Caco-2 (cell line): ENCODE measurements around the gene KIAA1671. TPM values are rescaled to one million over a fixed set of nuclear protein-coding genes. Genes with fewer than 3 reads are reported as not detected.

Experiments used
- BruUV-seq: library from RNA; stranded (reverse); fragments of 400-500 nt; replicated peaks from 2 replicates; lab custom pipeline; 2021; lab: Mats Ljungman, UMichigan
- CTCF ChIA-PET: fragments of 300-600 bp; sonication (Branson Sonifier 250); formaldehyde crosslinking; loops from one replicate; lab custom pipeline; 2022; ENCODE audit warnings: antibody characterized with exemption; lab: Charles Lee
- POLR2A ChIA-PET: fragments of 300-600 bp; sonication (Branson Sonifier 250); formaldehyde crosslinking; loops from one replicate; lab custom pipeline; 2022; ENCODE audit warnings: antibody characterized with exemption; lab: Charles Lee
- DNase-seq, 2 experiments: peaks; one replicate each; pipeline versions ENCODE4 v3.0.0 to v3.0.0-alpha.2; 2020 to 2022
- H3K27me3 ChIP-seq: replicated peaks from 2 replicates; pipeline ENCODE4 v1.6.0; 2011; ENCODE audit warnings: low read length; ENCODE audit not compliant: control insufficient read depth, insufficient read depth
- H3K36me3 ChIP-seq: 2 replicates; pipeline ENCODE4 v1.5.1; 2011; ENCODE audit warnings: low read length; ENCODE audit not compliant: control insufficient read depth, insufficient read depth
- H3K4me1 ChIP-seq: fragments of 250-450 bp; sonication (Bioruptor Pico); 2 replicates; pipeline ENCODE4 v1.5.1; 2020; ENCODE audit warnings: mild to moderate bottlenecking
- H3K4me3 ChIP-seq: 2 replicates; pipeline ENCODE4 v1.5.1; 2011; ENCODE audit warnings: low read depth, mild to moderate bottlenecking, control low read depth, low read length
- H3K9me3 ChIP-seq: fragments of 250-450 bp; sonication (Bioruptor Pico); 2 replicates; pipeline ENCODE4 v1.5.1; 2020; ENCODE audit warnings: mild to moderate bottlenecking, moderate library complexity
- H3K27ac Mint-ChIP-seq: one replicate; pipeline ENCODE4 v1.8.0; 2022; ENCODE audit warnings: mixed read lengths; ENCODE audit not compliant: unreplicated experiment
- H3K27me3 Mint-ChIP-seq: one replicate; pipeline ENCODE4 v1.8.0; 2022; ENCODE audit warnings: mixed read lengths; ENCODE audit not compliant: insufficient read depth, unreplicated experiment
- H3K36me3 Mint-ChIP-seq: one replicate; pipeline ENCODE4 v1.8.0; 2022; ENCODE audit warnings: mild to moderate bottlenecking, mixed read lengths; ENCODE audit not compliant: insufficient read depth, unreplicated experiment
- H3K4me1 Mint-ChIP-seq: one replicate; pipeline ENCODE4 v1.8.0; 2022; ENCODE audit warnings: low read depth, mixed read lengths; ENCODE audit not compliant: unreplicated experiment
- H3K4me3 Mint-ChIP-seq: one replicate; pipeline ENCODE4 v1.8.0; 2022; ENCODE audit warnings: mild to moderate bottlenecking, moderate library complexity, mixed read lengths; ENCODE audit not compliant: unreplicated experiment
- H3K9me3 Mint-ChIP-seq: one replicate; pipeline ENCODE4 v1.8.0; 2022; ENCODE audit warnings: mixed read lengths; ENCODE audit not compliant: unreplicated experiment
- intact Hi-C: fragments of 100-400 bp; cut with micrococcal nuclease; formaldehyde crosslinking; loops from one replicate; pipeline ENCODE4 v1.10.0; 2022; ENCODE audit not compliant: unreplicated experiment
- total RNA-seq: library from RNA; stranded (reverse); gene quantifications from 2 replicates; pipeline ENCODE4 v1.2.3, GENCODE V29; 2022
- TF ChIP-seq, protein P1 (sequence below), 2 experiments: fragments of 200-600 bp in 1 of 2; IDR thresholded peaks; 1 replicate in 1 of 2; 2 replicates in 1 of 2; pipeline versions ENCODE4 v1.5.1 to v1.8.0; 2011 to 2022; ENCODE audit warnings: antibody characterized with exemption in 1 of 2, control low read depth in 1 of 2, inconsistent platforms in 1 of 2, low read depth in 1 of 2, low read length in 1 of 2, mild to moderate bottlenecking in 1 of 2, moderate library complexity in 1 of 2; ENCODE audit not compliant: insufficient read depth in 1 of 2, severe bottlenecking in 1 of 2, unreplicated experiment in 1 of 2

Gene KIAA1671
- total RNA-seq, 1 experiment from 2014 or later = 28.6 TPM

- TF ChIP-seq, protein P1, sequence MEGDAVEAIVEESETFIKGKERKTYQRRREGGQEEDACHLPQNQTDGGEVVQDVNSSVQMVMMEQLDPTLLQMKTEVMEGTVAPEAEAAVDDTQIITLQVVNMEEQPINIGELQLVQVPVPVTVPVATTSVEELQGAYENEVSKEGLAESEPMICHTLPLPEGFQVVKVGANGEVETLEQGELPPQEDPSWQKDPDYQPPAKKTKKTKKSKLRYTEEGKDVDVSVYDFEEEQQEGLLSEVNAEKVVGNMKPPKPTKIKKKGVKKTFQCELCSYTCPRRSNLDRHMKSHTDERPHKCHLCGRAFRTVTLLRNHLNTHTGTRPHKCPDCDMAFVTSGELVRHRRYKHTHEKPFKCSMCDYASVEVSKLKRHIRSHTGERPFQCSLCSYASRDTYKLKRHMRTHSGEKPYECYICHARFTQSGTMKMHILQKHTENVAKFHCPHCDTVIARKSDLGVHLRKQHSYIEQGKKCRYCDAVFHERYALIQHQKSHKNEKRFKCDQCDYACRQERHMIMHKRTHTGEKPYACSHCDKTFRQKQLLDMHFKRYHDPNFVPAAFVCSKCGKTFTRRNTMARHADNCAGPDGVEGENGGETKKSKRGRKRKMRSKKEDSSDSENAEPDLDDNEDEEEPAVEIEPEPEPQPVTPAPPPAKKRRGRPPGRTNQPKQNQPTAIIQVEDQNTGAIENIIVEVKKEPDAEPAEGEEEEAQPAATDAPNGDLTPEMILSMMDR (IDR thresholded peaks at IDR 0.05; ENCODE audit: insufficient read depth in 1 of 2, low read depth in 1 of 2, low read length in 1 of 2, severe bottlenecking in 1 of 2, unreplicated experiment in 1 of 2) = no peak
- Mint-ChIP-seq H3K9me3 (no peaks in the 10 kb centered on the region), H3K27me3 (no peaks in the 10 kb centered on the region), H3K36me3 (peaks cover 23% of the 10 kb centered on the region), H3K4me1 (peaks cover 19% of the 10 kb centered on the region), H3K27ac (no peak overlapping the region), H3K4me3 (no peak overlapping the region)
- intact Hi-C loops = no loop called here
- CTCF ChIA-PET = no interaction called here
- DNase-seq = no peak
- Histone ChIP-seq H3K27me3 (no peaks in the 10 kb centered on the region), H3K4me1 (peaks cover 20% of the 10 kb centered on the region), H3K36me3 (peaks cover 1% of the 10 kb centered on the region; the same call in 1 of the 2 replicates), H3K9me3 (no peaks in the 10 kb centered on the region), H3K4me3 (no peak overlapping the region)
- BruUV-seq = no TSS peak
- POLR2A ChIA-PET = interaction anchor here (0.6 kb wide), 1 partner anchor 70 kb away, joined by 3 read pairs; no protein-coding TSS in a partner anchor
These were observed 78.1 kb downstream of the KIAA1671 start for GRCh38 chr22:25030636-25031035.

DNA sequence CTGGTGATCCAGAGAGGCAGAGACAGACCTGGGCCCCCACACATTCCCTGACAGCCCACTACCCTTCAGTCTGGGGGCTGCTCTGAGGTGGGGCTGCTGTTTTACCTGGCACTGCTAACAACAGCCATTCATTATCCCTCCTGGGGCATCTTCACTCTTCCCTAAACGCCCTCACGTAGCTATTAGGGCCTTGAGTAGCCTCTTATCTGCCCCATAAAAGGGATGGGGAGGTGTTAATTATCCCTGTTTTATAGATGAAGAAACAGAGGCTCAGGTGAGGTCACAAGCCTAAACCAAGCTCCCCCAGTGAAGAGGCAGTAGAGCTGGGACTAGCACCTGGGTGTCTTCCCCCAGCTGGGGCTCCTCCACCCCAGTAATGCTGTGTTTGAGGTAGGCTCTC is 79.5 kb downstream of the KIAA1671 start:
- Mint-ChIP-seq H3K4me3 (no peak overlapping the region), H3K4me1 (peaks cover 4% of the 10 kb centered on the region), H3K36me3 (peaks cover 25% of the 10 kb centered on the region), H3K27me3 (no peaks in the 10 kb centered on the region), H3K27ac (no peak overlapping the region), H3K9me3 (no peaks in the 10 kb centered on the region)
- no TSS peak for BruUV-seq
- TF ChIP-seq, protein P1 (IDR thresholded peaks at IDR 0.05; ENCODE audit: insufficient read depth in 1 of 2, low read depth in 1 of 2, low read length in 1 of 2, severe bottlenecking in 1 of 2, unreplicated experiment in 1 of 2) = no peak
- no peaks in the 10 kb centered on the region for H3K27me3 ChIP-seq
- H3K4me3 ChIP-seq = no peak overlapping the region
- ChIA-PET CTCF (no interaction called here), POLR2A (no interaction called here)
- no peaks in the 10 kb centered on the region for H3K9me3 ChIP-seq
- H3K4me1 ChIP-seq = peaks cover 6% of the 10 kb centered on the region; the same call in 1 of the 2 replicates
- H3K36me3 ChIP-seq = peaks cover 1% of the 10 kb centered on the region; the same call in 1 of the 2 replicates
- intact Hi-C loops = no loop called here
- DNase-seq = no peak

- no peaks in the 10 kb centered on the region; the same call in none of the 2 replicates for H3K36me3 ChIP-seq
- CTCF ChIA-PET = interaction anchor here (0.7 kb wide), 1 partner anchor 306 kb away, joined by 4 read pairs; no protein-coding TSS in a partner anchor
- POLR2A ChIA-PET = no interaction called here
These were observed 83.2 kb downstream of the KIAA1671 start for GRCh38 chr22:25035715-25036114.

More at GRCh38 chr22:25035715-25036114, 83.2 kb downstream of the KIAA1671 start:
- TF ChIP-seq, protein P1 (IDR thresholded peaks at IDR 0.05; ENCODE audit: insufficient read depth in 1 of 2, low read depth in 1 of 2, low read length in 1 of 2, severe bottlenecking in 1 of 2, unreplicated experiment in 1 of 2) = no peak
- no peak for DNase-seq
- BruUV-seq = no TSS peak
- H3K4me1 Mint-ChIP-seq = no peaks in the 10 kb centered on the region
- H3K4me1 ChIP-seq = no peaks in the 10 kb centered on the region
- no peak overlapping the region for H3K27ac Mint-ChIP-seq
- H3K4me3 ChIP-seq = no peak overlapping the region
- no peaks in the 10 kb centered on the region for H3K9me3 Mint-ChIP-seq
- H3K27me3 ChIP-seq = no peaks in the 10 kb centered on the region
- intact Hi-C loops = no loop called here
- no peaks in the 10 kb centered on the region for H3K9me3 ChIP-seq
- no peaks in the 10 kb centered on the region for H3K27me3 Mint-ChIP-seq
- H3K36me3 Mint-ChIP-seq = peaks cover 33% of the 10 kb centered on the region
- H3K4me3 Mint-ChIP-seq = no peak overlapping the region
